GM19324 (cell line): Measurements from ENCODE around the gene CDC42EP5.

ENCODE experiments used
- ATAC-seq: cut with Tn5 transposase; IDR thresholded peaks from one replicate; pipeline ENCODE4 v1.9.1; 2021; ENCODE audit warnings: mild to moderate bottlenecking, moderate library complexity; ENCODE audit not compliant: unreplicated experiment, low FRiP score

The CDC42EP5 gene

GRCh38 chr19:54415208-54415900 is 57.7 kb downstream of the CDC42EP5 start, which contains the start of gene TTYH1:
TTYH1 (plus strand) TSS chr19:54415464; CDS start chr19:54415553, 89 bp downstream.
- no peak for ATAC-seq
